ENCODE results near the gene BCAS3.
A peak's percentile ranks its signal among the peaks of the same experiment; 100 is the strongest.

Gene BCAS3

DNA sequence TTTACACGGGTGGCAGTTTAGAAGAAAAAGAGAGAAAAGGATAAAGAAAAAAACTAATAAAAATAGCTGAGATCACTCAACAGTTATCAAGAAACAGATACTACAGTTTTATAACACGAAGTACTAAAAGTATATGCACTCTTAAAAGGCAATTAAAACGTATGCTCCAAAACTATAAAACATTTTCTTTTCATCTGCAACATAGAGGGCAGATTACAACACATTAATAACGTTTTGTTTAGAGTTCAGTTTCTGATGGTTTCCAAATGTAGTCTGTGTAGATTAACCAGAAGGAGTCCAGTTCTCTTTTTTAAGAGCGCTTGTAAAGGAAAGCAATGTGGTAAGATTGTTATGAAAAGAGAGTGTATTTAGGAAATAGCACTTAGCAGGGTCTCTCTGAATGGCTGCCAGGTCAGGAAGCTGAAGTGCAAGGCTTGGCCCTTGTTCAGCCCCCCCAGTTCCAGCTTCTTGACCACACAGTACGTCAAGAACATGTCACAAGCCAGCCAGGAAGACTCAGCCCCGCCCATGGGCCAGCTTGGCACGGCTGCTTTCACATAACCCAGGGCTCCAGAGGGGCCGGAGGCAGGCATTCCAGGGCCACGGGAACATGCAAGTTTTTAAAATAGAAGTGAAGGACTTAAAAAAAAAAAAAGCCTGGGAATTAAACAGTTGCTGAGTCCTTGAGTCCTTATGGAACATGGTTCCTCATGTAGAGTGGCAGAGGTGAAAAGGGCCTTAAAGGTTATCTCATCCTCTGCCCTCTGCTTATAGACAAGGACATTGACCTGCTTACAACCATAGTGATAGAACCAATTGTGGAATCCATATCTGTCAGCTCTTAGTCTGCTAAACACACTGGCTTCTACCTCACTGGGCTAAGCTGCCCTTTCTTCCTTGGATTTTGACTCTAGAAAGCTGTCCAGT is 574.6 kb downstream of the BCAS3 start:
- no peak for DNase-seq (ENCODE audit: low read depth in 2 of 2)

DNA sequence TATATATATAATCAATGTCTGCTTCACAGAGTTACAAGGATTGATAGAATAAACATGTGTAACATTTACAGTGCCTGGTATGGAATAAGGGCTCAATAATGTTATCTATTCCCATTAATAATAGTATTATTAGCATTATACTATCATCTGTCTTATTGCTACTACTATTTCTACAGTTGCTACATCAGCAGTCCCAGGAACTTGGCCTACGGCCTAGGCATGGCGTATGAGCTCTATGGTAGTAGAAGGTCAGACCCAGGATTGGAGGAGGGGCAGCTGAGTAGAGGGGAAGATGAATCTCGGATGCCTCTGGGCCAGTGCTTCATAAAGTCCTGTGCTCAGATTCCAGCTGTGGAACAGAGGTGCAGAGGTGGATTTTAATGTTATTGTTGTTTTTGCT is 575.7 kb downstream of the BCAS3 start:
- no peak for DNase-seq (ENCODE audit: low read depth in 2 of 2)

- no peak for DNase-seq (ENCODE audit: low read depth in 2 of 2)
Measured at GRCh38 chr17:61253937-61254574, 576.4 kb downstream of the BCAS3 start.

DNA sequence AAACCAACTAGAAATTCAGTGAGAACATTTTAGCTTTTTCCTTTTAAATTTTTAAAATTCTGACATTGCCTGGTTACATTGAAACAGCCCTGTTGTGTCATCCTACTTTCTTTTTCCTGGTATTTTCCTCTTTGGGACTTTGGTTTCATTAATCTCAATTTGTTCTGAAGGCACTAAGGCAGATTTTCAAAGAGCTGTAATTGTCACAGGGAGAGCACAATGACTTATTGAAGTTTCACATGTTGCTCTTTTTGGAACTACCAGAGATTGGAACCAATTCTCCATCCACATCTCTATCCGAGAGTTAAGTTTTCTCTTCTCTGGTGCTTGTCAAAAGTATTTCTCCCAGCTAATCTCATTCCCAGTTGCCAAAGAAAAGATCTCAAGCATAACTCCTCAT is 577.3 kb downstream of the BCAS3 start:
- no peak for DNase-seq (ENCODE audit: low read depth in 2 of 2)

DNA sequence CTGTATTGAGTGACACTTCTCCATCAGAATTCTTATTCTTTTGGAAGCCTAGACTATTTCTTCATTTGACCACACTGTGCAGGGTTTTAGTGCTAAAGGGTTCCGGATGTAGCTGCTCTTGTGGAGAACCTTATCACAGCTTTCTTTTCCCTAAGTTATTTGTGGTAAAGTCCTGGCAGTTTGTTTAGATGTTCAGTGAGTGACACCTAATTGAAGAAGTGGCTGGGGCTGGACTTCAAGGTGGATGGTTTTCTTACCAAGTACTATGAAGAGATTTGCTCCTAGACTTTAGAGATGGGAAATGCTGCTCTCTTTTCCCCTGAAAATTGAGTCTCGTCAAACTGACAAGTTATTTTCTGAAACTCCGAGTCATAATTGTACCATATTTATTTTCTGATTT is 578.0 kb downstream of the BCAS3 start:
- DNase-seq (ENCODE audit: low read depth in 2 of 2) = no peak

DNA sequence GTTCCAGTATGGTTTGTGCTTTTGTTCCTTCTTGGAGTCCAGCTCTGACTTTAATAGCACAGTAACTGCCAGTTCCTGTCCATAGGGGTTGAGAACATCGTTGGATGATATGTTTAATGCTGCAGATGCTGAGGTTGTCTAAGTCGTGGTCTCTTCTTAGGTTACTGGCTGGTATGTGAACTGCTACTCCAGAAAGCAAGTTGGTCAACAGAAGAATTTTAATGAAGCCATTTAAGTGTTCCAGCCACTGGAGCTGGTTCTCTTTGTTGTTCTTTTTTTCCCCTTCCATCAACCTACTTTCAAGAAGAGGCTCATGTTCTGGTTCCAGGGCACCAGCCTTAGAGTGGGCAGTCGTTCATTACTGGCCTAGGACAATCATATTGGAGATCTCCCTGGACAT is 581.7 kb downstream of the BCAS3 start:
- no peak for DNase-seq (ENCODE audit: low read depth in 2 of 2)

GRCh38 chr17:61260071-61260797 is 582.6 kb downstream of the BCAS3 start:
- no peak for DNase-seq (ENCODE audit: low read depth in 2 of 2)

DNA sequence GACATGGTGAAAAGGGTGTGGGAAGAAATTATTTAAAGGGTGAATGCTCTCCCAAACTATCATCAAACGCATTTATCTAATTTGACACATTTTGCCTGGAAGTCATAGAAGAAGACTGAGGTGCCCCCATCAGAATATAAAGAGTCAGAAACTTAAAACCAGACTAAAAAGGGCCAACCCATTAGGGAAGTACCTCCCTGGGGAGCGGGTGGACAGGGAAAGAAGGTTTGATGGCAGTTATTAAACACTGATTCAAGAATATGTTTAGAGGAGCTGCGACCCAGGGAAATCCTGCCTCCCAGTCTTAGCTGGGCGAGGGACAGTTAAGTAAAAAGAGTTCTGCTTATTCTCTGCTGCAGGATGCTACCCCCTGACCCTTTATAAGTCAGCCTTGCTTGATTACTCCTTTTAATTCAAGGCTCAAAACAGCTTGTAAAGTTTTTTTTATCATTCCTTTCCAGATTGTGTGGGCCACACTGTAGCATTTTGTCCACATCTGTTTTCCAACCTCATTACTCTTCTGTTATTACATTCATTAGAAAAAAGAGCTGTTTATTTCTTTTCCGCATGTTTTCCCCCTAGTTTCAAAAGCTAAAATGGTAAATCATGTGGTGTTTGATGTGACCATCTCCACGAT is 583.5 kb downstream of the BCAS3 start:
- no peak for DNase-seq (ENCODE audit: low read depth in 2 of 2)

GRCh38 chr17:61265397-61265796 is 587.7 kb downstream of the BCAS3 start:
- no peak for DNase-seq (ENCODE audit: low read depth in 2 of 2)

DNA sequence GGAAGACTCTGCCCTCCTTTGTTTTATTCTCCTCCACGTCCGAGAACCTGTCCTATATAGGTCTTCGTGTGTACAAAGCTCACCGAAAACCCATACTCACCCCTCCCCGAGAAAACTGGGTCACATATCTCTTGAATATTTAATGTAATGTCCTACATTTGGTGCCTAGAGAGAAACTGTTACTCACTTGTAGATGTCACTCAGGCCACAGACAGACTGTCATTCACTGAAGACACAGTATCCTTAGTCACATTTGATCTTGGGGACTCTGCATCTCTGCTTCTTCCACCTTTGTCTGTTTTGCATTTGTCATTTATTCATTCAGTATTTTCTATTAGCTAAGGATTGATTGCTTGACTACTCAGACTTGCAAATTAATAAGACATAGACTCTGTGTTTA is 590.2 kb downstream of the BCAS3 start:
- DNase-seq (ENCODE audit: low read depth in 2 of 2) = no peak

DNA sequence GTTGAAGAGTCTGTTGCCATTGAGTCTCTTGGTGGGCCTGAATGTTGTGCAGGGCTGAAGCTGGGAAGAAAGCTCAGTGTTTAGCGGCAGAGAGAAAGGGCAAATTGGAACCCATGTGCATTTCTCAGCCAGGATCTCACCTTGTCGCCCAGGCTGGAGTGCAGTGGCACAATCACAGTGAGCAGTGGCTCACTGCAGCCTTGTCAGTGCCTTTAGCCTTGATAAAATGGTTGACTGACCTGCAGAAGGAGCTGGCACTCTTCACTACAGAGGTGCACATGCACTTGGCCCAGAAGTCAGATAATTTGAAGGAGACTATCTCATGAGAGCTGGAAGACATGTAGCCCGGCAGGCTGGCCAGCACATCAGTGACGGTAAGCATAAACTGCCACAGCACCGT is 597.7 kb downstream of the BCAS3 start:
- no peak for DNase-seq (ENCODE audit: low read depth in 2 of 2)

DNA sequence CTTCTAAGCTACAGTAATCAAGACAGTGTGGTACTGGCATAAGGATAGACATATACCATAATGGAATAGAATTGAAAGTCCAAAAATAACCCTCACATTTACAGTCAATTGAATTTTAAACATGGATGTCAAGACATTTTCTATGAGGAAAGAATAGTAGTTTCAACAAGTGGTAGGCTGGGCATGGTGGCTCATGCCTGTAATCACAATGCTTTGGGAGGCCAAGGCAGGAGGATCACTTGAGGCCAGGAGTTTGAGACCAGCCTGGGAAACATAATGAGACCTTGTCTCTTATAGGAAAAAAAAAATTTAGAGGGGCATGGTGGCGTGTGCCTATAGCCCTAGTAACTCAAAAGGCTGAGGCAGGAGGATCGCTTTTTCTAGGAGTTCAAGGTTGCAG is 599.2 kb downstream of the BCAS3 start:
- no peak for DNase-seq (ENCODE audit: low read depth in 2 of 2)

GRCh38 chr17:61279476-61280145 is 602.0 kb downstream of the BCAS3 start:
- no peak for DNase-seq (ENCODE audit: low read depth in 2 of 2)

- DNase-seq (ENCODE audit: low read depth in 2 of 2) = no peak
Measured at GRCh38 chr17:61280338-61280737, 602.7 kb downstream of the BCAS3 start.

DNA sequence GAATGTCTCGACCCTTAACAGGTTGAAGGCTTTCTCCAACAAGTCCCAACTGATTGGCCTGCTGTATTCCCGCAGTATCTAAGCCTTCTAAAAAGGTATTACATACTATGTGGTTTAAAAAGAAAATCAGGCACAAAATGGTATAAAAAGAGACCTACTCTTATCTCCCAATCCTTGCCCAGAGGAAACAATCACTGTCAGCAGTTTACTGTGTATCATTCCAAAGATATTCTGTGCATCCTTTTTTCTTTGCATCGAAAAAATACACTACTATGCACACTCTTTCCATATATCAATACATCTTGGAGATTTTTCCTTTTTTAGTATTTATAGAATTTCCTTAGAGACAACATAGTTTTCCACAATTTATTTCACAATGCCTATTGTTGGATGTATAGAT is 603.2 kb downstream of the BCAS3 start:
- no peak for DNase-seq (ENCODE audit: low read depth in 2 of 2)

GRCh38 chr17:61282377-61282776 is 604.7 kb downstream of the BCAS3 start:
- DNase-seq (ENCODE audit: low read depth in 2 of 2) = no peak

GRCh38 chr17:61283043-61283442 is 605.4 kb downstream of the BCAS3 start:
- DNase-seq (ENCODE audit: low read depth in 2 of 2) = no peak

DNA sequence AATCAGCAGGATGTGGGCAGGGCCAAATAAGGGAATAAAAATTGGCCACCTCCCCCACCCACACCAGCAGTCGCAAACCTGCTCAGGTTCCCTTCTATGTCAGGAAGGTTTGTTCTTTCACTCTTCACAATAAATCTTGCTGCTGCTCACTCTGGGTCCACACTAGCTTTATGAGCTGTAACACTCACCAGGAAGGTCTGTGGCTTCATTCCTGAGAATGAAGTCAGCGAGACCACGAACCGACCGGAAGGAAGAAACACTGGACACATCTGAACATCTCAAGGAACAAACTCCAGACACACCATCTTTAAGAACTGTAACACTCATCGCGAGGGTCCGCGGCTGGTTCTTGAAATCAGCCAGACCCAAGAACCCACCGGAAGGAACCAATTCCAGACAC is 606.5 kb downstream of the BCAS3 start:
- DNase-seq (ENCODE audit: low read depth in 2 of 2) = no peak

GRCh38 chr17:61284746-61285145 is 607.1 kb downstream of the BCAS3 start:
- no peak for DNase-seq (ENCODE audit: low read depth in 2 of 2)

DNA sequence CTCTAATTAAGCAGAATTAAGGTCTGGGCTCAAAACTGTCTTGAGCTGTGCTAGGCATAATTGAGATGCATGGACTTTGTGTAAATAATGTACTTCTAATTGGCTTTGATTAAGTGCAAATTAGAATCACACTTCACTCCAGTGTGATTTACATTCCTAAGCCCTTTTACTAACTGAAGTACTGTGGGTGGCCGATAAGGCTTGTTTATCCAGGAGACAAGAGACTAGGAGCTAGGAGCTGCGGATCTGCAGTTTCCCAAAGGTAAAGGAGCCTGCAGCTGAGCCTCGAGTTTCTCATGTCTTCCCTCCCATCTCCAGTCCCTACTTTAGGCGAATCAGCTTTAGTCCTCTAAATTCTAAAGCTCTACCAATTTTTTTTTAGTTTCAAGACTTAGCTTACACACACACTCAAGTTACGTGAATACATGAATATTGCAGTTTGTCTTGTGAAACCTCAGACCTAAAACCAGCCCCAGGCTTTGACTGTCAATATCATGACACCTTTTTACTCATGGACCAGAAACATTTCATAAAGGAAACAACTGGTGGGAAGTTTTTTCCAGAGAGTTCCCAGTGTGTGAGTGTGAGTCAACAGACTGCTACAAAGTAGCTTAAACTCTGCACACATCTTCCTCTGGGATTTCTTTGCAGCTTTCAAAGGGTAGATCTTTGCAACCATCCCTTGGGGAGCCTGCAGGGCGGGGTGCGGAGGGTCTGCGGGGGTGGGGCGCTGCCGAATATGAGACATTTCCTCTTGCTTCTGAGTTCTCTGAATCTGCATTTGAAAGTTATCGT is 608.1 kb downstream of the BCAS3 start:
- DNase-seq (ENCODE audit: low read depth in 2 of 2) = peak in 1 of 2 donors; percentile 10

DNA sequence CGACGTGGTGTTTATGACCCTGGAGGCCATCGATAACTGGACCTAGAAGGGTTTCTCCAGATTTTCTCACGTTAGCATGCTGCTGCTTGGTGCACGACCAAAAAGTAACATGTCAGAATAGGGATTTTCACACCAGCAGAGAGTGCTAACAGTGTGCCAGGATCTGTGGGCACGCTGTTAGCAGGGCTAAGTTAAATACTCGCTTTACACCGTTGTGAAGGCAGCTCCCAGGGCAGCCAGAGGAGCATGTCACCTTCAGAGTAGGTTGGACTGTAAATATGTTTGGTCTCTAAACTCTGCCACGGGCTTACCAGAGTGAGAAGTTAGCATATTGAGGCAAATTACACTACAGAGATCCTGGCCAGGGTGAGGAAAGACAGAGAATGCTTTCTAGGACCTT is 608.8 kb downstream of the BCAS3 start:
- DNase-seq (ENCODE audit: low read depth in 2 of 2) = no peak

All from stimulated activated CD4-positive, alpha-beta T cell treated with anti-CD3 and anti-CD28 coated beads, Interleukin-4, amount 100 ng/mL, for 48 hours (primary cell).